ENCODE results near the gene ALPK1.

ALPK1 gene

DNA sequence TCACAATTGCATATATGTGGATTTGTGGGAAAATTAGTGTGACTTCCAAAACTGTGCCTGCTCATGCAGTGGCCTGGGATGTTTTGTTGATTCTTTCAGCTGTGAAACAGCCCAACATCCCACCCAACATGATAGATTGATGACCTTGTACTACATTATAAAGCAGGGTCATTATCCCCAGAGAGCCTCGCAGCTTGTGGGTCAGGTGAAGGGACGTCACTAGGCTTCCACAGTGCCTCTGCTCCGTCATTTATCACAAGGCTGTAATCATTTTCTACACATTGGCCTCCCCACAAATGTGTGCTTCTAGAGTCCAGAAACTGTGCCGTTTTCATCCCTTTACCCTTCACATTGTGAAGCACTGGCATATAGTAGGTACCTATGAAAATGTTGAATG is 31.6 kb downstream of the ALPK1 start:
- no peak for DNase-seq (ENCODE audit: low read depth)

DNA sequence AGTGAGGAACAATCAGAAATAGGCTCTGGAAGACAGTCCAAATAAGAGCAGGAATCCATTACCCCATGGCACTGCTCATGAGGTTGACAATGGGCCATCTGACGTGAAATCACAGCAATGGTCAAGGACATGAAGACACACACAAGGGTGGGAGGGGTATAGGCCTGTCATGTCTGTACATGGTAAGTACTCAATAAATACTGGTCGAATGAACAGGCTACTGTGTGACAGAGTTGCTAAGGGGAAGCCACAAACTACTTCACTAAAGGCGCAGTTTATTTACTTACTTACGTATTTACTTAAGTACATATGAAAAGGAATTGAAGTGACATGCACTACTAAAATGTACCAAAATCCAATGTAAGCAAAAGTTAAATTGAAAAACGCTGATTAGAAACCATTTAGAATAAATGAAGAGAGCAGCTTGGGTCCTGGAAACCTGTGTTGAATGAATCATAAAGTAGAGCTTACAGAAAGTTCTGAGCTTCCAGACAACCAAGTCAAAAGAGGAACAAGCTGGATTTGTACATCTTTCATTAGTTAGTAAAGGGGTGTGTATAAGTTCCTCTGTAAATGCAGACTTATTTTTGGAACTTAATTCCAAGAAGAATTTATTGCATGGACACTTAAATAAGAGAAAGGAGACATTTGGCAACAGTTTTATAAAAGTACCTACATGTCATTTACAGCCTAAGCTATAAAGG is 32.7 kb downstream of the ALPK1 start:
- DNase-seq (ENCODE audit: low read depth) = no peak

DNA sequence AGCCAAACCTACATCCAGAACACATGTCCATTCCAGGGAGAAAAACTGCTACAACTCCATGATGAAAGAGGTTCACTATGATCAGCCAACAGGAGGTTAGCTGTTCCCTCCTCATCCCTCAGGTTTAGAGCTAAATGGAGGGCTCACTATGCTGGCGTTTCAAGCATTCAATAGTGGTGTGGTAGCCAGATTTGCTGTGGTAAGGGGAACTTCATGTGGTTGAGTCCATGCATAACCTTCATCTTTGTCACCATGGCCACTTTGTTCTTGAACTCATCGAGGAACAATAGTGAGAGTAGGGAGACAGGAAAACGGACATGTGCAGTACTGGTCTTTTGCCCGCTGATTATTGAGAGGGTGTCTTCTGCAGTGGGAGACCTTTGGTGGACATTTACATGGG is 33.8 kb downstream of the ALPK1 start:
- DNase-seq (ENCODE audit: low read depth) = no peak

DNA sequence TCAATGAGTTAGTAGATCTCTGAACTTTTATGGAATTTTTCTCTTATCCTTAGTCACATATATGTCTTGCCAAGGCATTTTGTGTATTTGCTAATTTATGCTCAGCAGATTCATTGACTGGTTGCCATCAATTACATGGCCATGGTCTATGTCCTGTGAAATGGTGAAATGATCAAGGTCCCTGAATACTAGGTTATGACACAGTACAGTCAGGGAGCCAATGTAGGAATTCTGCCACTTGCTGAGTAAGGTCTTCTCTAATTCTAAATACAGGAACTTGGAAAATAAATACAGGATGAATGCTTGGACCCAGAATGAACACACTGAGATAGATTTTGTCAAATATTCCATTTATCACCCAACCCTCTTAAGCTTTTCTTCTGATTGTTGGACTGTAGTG is 35.2 kb downstream of the ALPK1 start:
- no peak for DNase-seq (ENCODE audit: low read depth)

DNA sequence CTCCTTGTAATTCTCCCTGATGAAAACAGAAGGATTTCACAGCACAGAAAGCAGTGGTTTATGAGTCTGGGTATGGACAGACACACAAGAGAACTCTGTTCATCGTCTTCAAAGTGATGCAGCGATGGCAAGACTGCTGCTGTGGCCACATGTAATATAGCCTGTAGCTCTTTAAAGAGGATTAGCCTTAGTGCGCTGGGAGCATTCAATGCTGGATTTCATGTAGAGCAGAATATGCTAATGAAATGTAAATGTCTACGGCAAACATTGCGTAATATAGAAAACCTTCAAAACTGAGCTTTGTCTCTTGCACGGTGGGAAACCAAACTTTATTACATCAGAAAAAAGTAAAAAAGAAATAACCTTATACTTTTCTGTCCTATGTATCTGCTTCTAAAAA is 42.9 kb downstream of the ALPK1 start:
- no peak for DNase-seq (ENCODE audit: low read depth)

DNA sequence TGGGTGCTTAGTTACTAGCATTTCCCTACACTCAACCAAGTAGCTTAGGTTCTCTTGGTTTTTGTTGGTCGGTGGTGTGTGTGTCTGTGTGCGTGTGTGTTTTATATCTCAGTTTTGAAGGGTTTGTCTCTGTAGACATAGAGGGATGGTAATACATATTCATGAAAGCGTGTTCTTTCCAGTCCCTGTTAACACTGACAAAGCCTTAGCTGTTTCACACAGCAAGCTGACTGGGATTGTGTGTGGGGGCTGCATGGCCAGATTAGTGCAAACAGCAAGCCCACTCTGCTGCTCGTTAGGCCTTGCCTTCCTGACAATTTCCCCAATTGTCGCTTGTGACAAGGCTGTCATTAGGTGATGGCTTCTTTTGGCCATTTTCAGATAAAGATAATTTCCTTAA is 43.9 kb downstream of the ALPK1 start:
- DNase-seq (ENCODE audit: low read depth) = no peak

DNA sequence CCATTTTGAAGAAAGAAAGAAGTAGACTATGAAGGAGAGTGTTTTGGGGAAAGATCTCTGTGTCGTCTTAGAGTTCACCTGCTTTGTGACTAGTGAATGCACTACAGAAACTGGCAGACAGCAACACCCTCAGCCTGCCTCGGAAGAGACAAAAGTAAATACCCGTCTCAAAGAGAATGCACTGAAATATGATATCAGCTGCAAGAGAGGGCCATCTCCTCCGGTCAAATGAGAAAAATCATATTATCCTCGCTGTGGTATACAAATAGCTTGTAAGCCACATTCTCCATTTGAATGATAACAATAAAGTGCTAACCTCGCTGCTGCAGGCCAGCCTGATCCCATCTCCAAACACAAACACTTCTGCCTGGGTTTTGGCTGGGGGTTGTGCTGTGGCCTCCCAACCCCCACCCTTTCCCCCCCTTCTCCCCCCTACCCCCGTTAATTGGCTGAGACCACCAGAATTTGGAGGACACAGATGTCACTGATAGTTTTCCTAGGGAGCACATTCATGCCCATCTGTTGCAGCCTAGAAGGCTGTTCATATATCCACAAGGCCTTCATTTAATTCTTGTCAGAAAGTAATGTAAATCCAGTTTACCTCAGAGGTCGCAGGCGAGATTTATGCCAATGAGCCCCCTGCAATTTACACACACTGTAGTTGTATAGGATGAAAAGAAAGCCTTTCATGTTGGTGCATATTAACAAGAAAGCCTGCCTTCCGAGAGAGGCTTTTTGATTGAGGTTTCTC is 46.3 kb downstream of the ALPK1 start:
- no peak for DNase-seq (ENCODE audit: low read depth)

DNA sequence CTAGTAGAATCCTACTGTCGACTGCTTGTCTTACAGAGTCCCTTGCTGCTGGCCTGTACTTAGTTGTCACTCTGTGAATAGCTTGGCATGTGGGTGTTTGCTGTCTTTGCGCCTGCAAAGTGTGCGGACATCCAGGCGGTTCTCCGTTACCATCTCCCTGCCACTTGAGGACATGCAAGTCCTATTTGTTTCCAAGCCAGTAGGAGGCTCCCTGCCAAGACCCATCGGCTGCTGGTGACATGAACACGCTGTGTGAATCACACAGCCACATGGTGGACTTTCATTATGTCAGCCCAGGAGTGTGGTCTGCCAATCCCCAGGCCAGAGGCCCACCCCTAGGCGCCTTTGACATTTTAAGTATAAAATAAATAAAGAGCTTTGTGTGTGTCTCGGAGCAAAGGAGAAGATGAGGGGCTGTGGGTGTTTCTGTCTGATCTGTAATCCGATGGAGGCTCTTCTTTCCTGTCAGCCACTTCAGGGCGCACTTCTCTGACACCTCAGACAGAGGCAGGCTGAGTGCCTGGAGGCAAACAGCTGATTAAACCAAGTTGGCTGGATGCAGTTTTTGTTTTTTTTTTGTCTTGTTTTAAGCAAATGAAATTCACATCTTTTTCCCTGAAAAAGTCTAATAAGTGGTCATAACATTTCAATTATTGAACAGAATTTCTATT is 51.5 kb downstream of the ALPK1 start:
- peak; percentile 37 for DNase-seq (ENCODE audit: low read depth)

DNA sequence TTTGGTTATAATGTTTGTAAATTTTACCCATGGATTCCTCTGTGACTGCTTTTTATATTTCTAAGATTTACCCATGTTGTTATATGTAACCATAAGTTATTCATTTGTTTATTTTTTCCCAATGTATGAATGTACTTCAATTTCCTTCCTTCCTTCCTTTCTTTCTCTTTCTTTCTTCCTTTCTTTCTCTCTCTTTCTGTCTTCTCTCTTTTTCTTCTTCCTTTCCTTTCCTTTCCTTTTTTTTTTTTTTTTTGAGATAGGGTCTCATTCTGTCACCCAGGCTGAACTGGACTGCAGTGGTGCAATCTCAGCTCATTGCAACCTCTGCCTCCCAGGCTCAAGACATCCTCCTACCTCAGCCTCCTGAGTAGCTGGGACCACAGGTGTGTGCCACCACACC is 55.6 kb downstream of the ALPK1 start:
- no peak for DNase-seq (ENCODE audit: low read depth)

DNA sequence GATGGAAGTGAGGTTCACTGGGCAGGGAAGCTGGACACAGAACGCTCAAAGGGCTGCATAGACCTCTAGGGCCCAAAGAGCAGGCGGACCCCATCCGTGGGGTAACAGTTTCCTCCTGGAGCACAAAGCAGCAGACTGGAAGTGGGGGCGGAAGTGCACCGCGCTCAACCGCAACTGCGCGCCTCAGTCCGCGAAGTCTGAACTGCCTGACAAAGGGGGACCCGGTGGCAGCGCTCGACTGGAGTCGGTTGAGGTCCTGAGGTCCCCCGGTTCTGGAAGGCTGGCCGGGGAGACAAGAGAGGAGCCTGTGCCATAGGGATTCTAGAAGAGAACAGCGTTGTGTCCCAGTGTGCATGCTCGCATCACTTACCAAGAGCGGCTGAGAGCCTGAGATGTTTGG is 58.5 kb downstream of the ALPK1 start:
- no peak for DNase-seq (ENCODE audit: low read depth)

DNA sequence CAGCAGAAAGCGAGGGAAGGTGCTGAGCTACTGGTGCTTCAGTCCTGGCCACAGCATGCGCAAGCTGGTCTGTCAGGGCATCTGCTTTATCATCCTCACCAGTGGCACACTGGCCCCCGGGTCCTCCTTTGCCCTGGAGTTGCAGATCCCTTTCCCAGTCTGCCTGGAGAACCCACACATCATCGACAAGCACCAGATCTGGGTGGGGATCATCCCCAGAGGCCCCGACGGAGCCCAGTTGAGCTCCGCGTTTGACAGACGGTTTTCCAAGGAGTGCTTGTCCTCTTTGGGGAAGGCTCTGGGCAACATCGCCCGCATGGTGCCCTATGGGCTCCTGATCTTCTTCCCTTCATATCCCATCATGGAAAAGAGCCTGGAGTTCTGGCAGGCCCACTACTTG is 60.3 kb downstream of the ALPK1 start:
- no peak for DNase-seq (ENCODE audit: low read depth)

DNA sequence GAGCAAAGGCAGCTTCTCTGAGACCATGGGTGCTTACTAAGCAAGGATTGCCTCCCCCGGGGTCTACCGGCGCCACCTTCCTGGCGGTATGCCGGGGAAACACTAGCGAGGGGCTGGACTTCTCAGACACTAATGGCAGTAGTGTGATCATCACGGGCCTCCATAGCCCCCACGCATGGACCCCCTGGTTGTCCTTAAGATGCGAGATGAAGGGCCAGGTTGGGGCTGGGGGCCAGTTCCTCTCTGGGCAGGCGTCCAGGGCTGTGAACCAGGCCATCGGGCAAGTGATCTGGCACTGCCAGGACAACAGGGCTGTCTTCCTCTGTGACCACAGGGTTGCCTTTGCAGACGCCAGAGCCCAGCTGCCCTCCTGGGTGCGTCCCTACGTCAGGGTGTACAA is 60.7 kb downstream of the ALPK1 start:
- no peak for DNase-seq (ENCODE audit: low read depth)

DNA sequence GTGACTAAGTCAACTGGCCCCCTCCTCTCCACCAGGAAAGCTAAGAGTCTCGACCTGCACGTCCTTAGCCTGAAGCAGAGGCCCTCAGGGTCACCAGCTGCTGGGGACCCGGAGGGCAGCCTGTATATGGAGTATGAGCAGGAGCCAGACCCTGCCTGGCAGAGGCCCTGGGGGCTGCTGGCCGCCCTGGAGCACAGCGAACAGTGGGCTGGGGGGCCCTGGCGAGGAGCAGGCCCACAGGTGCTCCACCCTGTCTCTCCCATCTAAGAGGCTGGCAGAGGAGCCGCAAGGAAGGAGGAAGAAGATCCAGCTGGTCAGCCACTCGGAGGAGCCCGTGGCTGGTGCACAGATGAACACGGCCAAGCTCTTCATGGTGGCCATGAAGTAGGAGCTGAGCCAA is 61.2 kb downstream of the ALPK1 start:
- DNase-seq (ENCODE audit: low read depth) = no peak

DNA sequence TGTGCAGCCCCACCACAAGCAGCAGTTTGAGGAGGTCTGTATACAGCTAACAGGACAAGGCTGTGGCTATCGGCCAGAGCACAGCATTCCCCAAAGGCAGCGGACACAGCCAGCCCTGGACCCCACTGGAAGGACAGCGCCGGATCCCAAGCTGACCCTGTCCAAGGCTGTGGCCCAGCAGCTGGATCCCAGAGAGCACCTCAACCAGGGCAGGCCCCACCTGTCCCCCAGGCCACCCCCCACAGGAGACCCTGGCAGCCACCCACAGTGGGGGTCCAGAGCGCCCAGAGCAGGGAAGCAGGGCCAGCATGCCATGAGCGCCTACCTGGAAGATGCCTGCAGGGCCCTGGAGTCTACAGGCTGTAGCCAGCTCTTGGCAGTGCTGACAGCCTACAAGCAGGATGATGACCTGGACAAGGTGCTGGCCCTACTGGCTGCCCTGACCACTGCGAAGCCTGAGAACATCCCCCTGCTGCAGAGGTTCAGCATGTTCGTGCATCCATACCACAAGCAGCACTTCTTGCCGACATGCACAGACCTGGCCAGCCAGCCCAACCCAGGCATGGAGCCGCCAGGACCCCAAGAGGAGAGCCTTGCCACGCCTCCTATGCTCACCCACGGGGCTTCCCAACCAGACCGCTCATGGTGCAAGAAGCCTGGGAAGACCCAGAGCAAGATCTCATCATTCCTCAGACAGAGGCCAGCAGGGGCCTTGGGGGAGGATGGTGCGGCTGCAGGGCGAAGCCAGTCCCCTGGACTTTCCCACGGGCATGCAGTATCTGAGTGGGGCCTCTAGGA is 62.0 kb downstream of the ALPK1 start:
- DNase-seq (ENCODE audit: low read depth) = no peak

DNA sequence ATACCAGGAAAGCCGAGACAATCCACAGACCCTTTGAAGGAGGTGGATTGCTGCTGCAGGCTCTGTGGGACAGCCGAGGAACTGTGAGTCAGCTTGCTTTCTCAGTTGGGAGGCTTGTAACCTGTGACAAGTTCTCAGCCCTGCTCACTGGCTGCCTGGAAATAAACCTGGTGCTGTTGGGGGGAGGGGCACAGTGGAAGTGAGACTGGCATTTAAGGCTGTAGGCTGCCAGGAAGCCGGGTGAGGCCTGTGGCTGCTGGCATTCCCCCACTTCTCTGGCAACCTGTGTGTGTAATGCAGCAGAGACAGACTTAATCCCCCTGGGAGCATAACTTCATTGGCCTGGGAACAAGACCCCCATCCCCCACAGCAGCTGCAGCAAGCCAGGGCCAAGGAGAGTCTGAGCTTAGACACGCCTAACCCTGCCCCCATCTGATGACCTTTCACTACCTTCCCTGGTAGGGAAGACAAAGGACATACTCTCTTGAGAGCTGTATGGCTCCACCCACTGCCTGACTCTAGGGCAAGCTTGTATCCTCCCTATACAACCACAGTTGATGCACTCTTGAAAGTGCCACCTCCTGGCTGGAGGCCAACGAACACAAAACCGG is 64.1 kb downstream of the ALPK1 start:
- peak; percentile 55 for DNase-seq (ENCODE audit: low read depth)

DNA sequence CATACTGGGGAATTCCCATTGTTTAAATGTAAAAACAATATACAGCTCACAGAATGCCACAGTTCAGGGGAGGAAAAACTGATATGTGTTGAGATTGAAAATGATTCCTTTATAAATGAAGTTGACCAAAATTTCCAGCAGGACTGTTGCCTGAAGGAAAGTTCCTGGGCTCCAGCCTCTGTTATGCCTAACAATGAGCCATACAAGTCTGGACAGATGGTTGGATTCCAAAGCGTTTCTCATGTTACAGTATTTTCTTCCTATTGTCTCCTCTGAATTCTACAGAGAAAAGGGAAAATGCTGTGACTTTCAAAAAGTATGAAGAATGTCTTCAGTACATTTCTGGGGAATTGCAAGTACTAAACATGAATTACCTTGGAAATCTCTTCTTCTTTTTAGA is 73.3 kb downstream of the ALPK1 start:
- DNase-seq (ENCODE audit: low read depth) = no peak

DNA sequence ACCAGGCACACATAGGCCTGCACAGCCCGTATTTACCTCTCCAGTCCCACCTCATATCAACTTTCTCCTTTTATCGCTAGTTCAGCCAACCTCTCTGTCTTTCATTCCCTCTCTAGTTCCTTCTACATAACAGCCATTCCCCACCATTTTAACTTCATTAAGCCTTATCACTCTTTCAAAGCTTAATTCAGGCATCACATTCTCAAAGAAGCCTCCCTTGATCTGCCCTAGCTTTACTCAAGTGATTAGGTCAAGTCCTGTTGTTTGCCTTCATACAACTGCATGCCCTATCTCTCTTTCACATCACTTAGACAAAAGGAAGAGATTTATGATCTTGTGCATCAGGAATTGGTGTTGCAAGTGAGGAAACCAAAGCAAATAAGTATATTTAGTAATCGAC is 74.2 kb downstream of the ALPK1 start:
- DNase-seq (ENCODE audit: low read depth) = no peak

DNA sequence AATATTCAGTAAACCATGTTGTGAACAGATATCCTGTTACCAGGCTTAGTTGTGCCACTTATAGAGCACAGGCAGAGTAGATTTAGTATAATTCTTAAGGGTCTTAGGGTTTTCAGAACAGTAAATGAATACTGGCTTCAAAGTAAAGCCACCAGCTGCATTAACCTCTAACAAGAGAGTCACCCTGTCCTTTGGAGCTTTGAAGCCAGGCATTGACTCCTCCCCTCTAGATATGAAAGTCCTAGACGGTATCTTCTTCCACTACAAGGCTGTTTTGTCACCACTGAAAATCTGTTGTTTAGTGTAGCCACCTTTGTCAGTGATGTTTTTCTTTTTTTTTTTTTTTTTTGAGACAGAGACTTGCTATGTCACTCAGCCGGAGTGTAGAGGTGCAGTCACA is 77.7 kb downstream of the ALPK1 start:
- DNase-seq (ENCODE audit: low read depth) = no peak

DNA sequence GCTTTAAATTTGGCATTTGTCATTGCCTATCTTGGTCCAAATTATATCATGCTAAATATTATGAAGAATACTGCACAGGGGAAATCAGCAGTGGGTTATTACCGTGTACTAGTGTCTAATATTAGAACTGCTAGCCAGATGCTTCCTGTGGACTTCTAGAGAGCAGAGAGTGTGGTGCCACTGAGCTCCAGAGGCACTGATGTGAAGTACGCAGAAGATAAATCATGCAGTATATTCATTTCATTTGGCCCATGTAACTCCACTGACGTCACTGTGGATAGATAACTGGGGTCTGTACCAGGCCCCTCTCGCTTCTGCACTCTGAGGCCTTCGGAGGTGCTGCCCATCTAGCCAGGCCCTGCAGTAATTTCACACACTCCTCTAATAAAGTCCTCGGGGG is 80.0 kb downstream of the ALPK1 start:
- no peak for DNase-seq (ENCODE audit: low read depth)

DNA sequence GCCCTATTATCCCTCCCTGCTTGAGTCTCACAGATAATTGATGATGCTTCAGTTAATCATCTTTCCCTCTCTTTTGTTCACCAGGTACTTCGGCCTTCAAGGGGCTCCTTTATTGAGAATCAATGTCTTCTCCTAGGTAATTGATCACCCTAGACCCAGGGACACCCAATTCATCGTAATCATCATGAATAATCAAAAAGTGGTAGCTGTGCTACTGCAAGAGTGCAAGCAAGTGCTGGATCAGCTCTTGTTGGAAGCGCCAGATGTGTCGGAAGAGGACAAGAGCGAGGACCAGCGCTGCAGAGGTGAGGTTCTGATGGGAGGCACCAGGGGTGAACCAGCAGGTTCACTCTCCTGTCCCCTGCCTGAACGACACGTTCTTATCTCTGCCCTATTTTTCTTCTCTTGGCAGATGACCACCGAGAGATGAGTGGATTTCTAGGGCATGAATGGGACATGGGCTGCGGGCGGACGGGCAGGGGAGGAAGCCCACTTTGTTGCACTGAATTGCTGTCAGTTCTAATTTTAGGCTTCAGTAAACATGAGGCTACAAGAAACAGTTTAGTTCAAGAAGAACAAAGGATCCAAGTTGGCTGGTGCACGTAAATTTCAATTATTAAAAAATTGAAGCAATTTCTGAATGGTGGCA is 80.5 kb downstream of the ALPK1 start:
- no peak for DNase-seq (ENCODE audit: low read depth)

DNA sequence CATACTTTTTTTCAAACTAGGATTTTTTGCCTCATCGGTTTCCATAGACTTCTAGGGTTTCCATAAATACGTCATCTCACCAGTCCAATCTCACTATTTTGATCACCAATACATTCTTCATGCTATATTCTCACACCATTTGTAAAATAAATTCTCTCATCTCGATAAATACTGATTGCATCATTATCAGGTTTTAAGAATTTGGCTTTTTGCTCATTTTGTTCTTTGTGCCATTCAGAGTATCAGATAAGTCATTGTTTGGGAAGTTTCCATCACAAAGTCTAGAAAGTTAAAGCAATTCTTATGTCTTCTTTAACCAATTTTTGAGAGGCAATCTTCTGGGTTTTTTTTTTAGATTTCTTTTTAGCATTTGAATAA is 81.1 kb downstream of the ALPK1 start:
- DNase-seq (ENCODE audit: low read depth) = no peak

DNA sequence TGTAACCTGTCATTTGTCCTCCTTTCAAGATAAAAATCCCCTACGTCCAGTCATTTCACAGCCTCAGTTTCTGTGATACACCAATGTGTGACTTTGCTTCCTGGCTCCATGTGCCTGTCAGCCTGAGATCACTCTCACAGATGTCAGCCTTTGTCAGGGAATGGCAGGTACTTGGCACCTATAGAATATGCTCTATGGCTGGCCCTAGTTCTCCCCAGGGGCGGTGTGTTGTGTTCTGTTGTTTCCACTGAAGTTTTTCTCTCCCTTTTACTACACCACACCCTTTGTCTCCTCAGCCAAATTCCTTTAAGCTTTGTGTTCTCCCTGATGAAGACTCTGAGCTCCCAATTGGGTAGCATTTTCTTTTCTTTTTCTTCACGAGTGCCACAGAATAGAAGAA is 81.7 kb downstream of the ALPK1 start:
- no peak for DNase-seq (ENCODE audit: low read depth)

Data from amniotic epithelial cell (primary cell).